Calu3 (cell line): ENCODE results near the gene ZNF638. TPM values are rescaled to one million over a fixed set of nuclear protein-coding genes. Genes with fewer than 3 reads are reported as not detected.

ENCODE experiments used
- BruUV-seq: library from RNA; stranded (reverse); fragments of 400-500 nt; replicated peaks from 2 replicates; lab custom pipeline; 2021; lab: Mats Ljungman, UMichigan
- CTCF ChIA-PET: fragments of 300-600 bp; sonication (Branson Sonifier 250); formaldehyde crosslinking; loops from one replicate; lab custom pipeline; 2022; ENCODE audit warnings: antibody characterized with exemption; lab: Charles Lee
- DNase-seq: peaks from one replicate; pipeline ENCODE4 v3.0.0; 2022
- H3K27ac Mint-ChIP-seq: one replicate; pipeline ENCODE4 v1.8.0; 2022; ENCODE audit warnings: mixed read lengths; ENCODE audit not compliant: unreplicated experiment
- H3K27me3 Mint-ChIP-seq: one replicate; pipeline ENCODE4 v1.8.0; 2022; ENCODE audit warnings: mixed read lengths; ENCODE audit not compliant: unreplicated experiment
- H3K36me3 Mint-ChIP-seq: one replicate; pipeline ENCODE4 v1.8.0; 2022; ENCODE audit warnings: mild to moderate bottlenecking, moderate library complexity, mixed read lengths; ENCODE audit not compliant: insufficient read depth, unreplicated experiment
- H3K4me1 Mint-ChIP-seq: one replicate; pipeline ENCODE4 v1.8.0; 2022; ENCODE audit warnings: mild to moderate bottlenecking, low read depth, mixed read lengths; ENCODE audit not compliant: unreplicated experiment
- H3K4me3 Mint-ChIP-seq: one replicate; pipeline ENCODE4 v1.8.0; 2022; ENCODE audit warnings: mild to moderate bottlenecking, low read depth, moderate library complexity, mixed read lengths; ENCODE audit not compliant: unreplicated experiment
- H3K9me3 Mint-ChIP-seq: one replicate; pipeline ENCODE4 v1.8.0; 2022; ENCODE audit warnings: low read depth, mixed read lengths; ENCODE audit not compliant: unreplicated experiment
- CTCF ChIP-seq: fragments of 200-600 bp; IDR thresholded peaks from one replicate; pipeline ENCODE4 v1.8.0; 2022; ENCODE audit warnings: antibody characterized with exemption; ENCODE audit not compliant: unreplicated experiment
- intact Hi-C: fragments of 100-400 bp; cut with micrococcal nuclease; formaldehyde crosslinking; loops from one replicate; pipeline ENCODE4 v1.10.0; 2022; ENCODE audit not compliant: unreplicated experiment
- total RNA-seq: library from RNA; stranded (reverse); gene quantifications from 2 replicates; pipeline ENCODE4 v1.2.3, GENCODE V29; 2022

The ZNF638 gene
- total RNA-seq, 1 experiment from 2014 or later, result 132 TPM

- Mint-ChIP-seq H3K4me1 (no peaks in the 10 kb centered on the region), H3K9me3 (no peaks in the 10 kb centered on the region), H3K27me3 (peaks cover 38% of the 10 kb centered on the region), H3K27ac (no peak overlapping the region), H3K36me3 (no peaks in the 10 kb centered on the region), H3K4me3 (no peak overlapping the region)
- CTCF ChIA-PET, result no interaction called here
- no peak for DNase-seq
- intact Hi-C loops, result no loop called here
- BruUV-seq, result no TSS peak
- TF ChIP-seq CTCF, result no peak
These were observed 151.7 kb downstream of the ZNF638 start for GRCh38 chr2:71483246-71483645.

- Mint-ChIP-seq H3K27ac (no peak overlapping the region), H3K27me3 (peaks cover 27% of the 10 kb centered on the region), H3K36me3 (no peaks in the 10 kb centered on the region), H3K9me3 (no peaks in the 10 kb centered on the region), H3K4me3 (no peak overlapping the region), H3K4me1 (no peaks in the 10 kb centered on the region)
- TF ChIP-seq CTCF, result no peak
- DNase-seq, result no peak
- CTCF ChIA-PET, result no interaction called here
- intact Hi-C loops, result no loop called here
- BruUV-seq, result no TSS peak
These were observed 152.8 kb downstream of the ZNF638 start for GRCh38 chr2:71484354-71484753.

Other genes starting within 250 kb of the ZNF638 start
- 16.2 and 18.7 TPM in 2 replicates for gene MCEE, start 201.6 kb upstream of the ZNF638 start, total RNA-seq
- 54.7 and 67.8 TPM in 2 replicates for gene MPHOSPH10, start 201.1 kb upstream of the ZNF638 start, total RNA-seq
- 3.6 and 4.0 TPM in 2 replicates for gene PAIP2B, start 104.7 kb upstream of the ZNF638 start, total RNA-seq
- gene DYSF, start 121.8 kb downstream of the ZNF638 start, total RNA-seq, result 1.4 and 3.2 TPM in 2 replicates